HepG2 (cell line): Measurements from ENCODE around the gene SUOX. TPM values are rescaled to one million over a fixed set of nuclear protein-coding genes. Genes with fewer than 3 reads are reported as not detected.
A peak's percentile ranks its signal among the peaks of the same experiment; 100 is the strongest.

Source experiments
- ADNP ChIP-seq: sonication (generic); formaldehyde crosslinking; IDR thresholded peaks from 2 replicates; pipeline ENCODE4 v1.4.0; 2020; ENCODE audit warnings: missing genetic modification reagents
- ERF ChIP-seq: IDR thresholded peaks from 2 replicates; pipeline ENCODE4 v1.6.1; 2018; ENCODE audit warnings: missing biosample characterization, missing genetic modification reagents
- GABPA ChIP-seq, 2 experiments: IDR thresholded peaks; 2 replicates each; pipeline ENCODE4 v1.6.1; 2011 to 2016; ENCODE audit warnings: low read depth in 2 of 2, low read length in 1 of 2, missing biosample characterization in 1 of 2, missing genetic modification characterization in 1 of 2
- GLI4 ChIP-seq: sonication (generic); formaldehyde crosslinking; IDR thresholded peaks from 2 replicates; pipeline ENCODE4 v1.5.1; 2020; ENCODE audit warnings: missing genetic modification reagents, mild to moderate bottlenecking, moderate library complexity, borderline replicate concordance
- GRHL1 ChIP-seq: sonication (generic); formaldehyde crosslinking; conservative IDR thresholded peaks from 2 replicates; pipeline ENCODE4 v1.8.0; 2022; ENCODE audit warnings: missing genetic modification reagents
- HHEX ChIP-seq: IDR thresholded peaks from 2 replicates; pipeline ENCODE4 v1.6.1; 2016; ENCODE audit warnings: control low read depth
- HOXD1 ChIP-seq: sonication (generic); formaldehyde crosslinking; IDR thresholded peaks from 2 replicates; pipeline ENCODE4 v1.5.0; 2020; ENCODE audit warnings: missing genetic modification reagents
- MED8 ChIP-seq: sonication (generic); formaldehyde crosslinking; IDR thresholded peaks from 2 replicates; pipeline ENCODE4 v1.8.1; 2023; ENCODE audit warnings: mild to moderate bottlenecking, missing genetic modification reagents; ENCODE audit not compliant: insufficient replicate concordance
- RBM22 ChIP-seq: fragments of 200-400 bp; formaldehyde crosslinking; optimal IDR thresholded peaks from 2 replicates; pipeline ENCODE3; 2017; ENCODE audit warnings: mild to moderate bottlenecking, low read length, moderate library complexity
- RFX5 ChIP-seq: IDR thresholded peaks from 2 replicates; pipeline ENCODE4 v1.6.1; 2011; ENCODE audit warnings: low read depth, low read length, improper control_type of control experiment
- SMYD3 ChIP-seq: sonication (generic); formaldehyde crosslinking; IDR thresholded peaks from 2 replicates; pipeline ENCODE4 v1.8.1; 2023; ENCODE audit warnings: mild to moderate bottlenecking, missing genetic modification reagents
- XRCC5 ChIP-seq: fragments of 200-400 bp; formaldehyde crosslinking; optimal IDR thresholded peaks from 2 replicates; pipeline ENCODE3; 2017; ENCODE audit warnings: mild to moderate bottlenecking, low read length
- ZKSCAN1 ChIP-seq: fragments of 150-350 bp; IDR thresholded peaks from 2 replicates; pipeline ENCODE4 v1.6.1; 2014; ENCODE audit warnings: low read length
- ZNF17 ChIP-seq: sonication (generic); formaldehyde crosslinking; IDR thresholded peaks from 2 replicates; pipeline ENCODE4 v1.5.0; 2020; ENCODE audit warnings: mild to moderate bottlenecking, missing genetic modification reagents
- ZNF333 ChIP-seq: sonication (generic); formaldehyde crosslinking; IDR thresholded peaks from 2 replicates; pipeline ENCODE4 v1.4.0; 2020; ENCODE audit warnings: mild to moderate bottlenecking, missing genetic modification reagents, borderline replicate concordance
- ZNF34 ChIP-seq: sonication (generic); formaldehyde crosslinking; IDR thresholded peaks from 2 replicates; pipeline ENCODE4 v1.4.0; 2020; ENCODE audit warnings: mild to moderate bottlenecking, missing genetic modification reagents, borderline replicate concordance
- ZNF350 ChIP-seq: sonication (generic); formaldehyde crosslinking; IDR thresholded peaks from 2 replicates; pipeline ENCODE4 v1.4.0; 2020; ENCODE audit warnings: mild to moderate bottlenecking, low read depth, missing genetic modification reagents, borderline replicate concordance
- ZNF598 ChIP-seq: sonication (generic); formaldehyde crosslinking; IDR thresholded peaks from 2 replicates; pipeline ENCODE4 v1.5.1; 2020; ENCODE audit warnings: mild to moderate bottlenecking, missing genetic modification reagents, borderline replicate concordance
- polyA plus RNA-seq, 8 experiments: library from polyadenylated mRNA; depleted of rRNA in 3 of 8; stranded (reverse) in 7 of 8; unstranded in 1 of 8; fragments of >200 nt; fragmentation: Illumina TruSeq in 4 of 8; extraction: Trizol in 4 of 8; gene quantifications; 2 replicates each; pipeline versions ENCODE4 v1.2.1 to v1.2.3, GENCODE V29; 2011 to 2016; ENCODE audit warnings: low read depth in 4 of 8, missing spikeins in 1 of 8, mixed read lengths in 1 of 8; ENCODE audit not compliant: insufficient read depth in 1 of 8
- total RNA-seq, 5 experiments: library from RNA; depleted of rRNA; stranded (reverse); fragments of >200 nt; fragmentation: Illumina TruSeq; extraction: Trizol; gene quantifications; 2 replicates each; pipeline ENCODE4 v1.2.3, GENCODE V29; 2016; ENCODE audit warnings: low read depth in 1 of 5
- TF ChIP-seq, protein P1 (sequence below): sonication (generic); formaldehyde crosslinking; IDR thresholded peaks from 2 replicates; pipeline ENCODE4 v1.4.0; 2020; ENCODE audit warnings: missing genetic modification reagents

SUOX gene
- total and polyA plus RNA-seq, 2 of the 13 experiments (the other 11 are each of a cell fraction or from before 2014, with no cell fraction given): 23.9 to 25.9 TPM

GRCh38 chr12:55973599-55974307, 23.3 kb upstream of the SUOX start, which contains the start of gene RAB5B (continued):
- TF ChIP-seq GLI4 (CRISPR knock-in tag) (peak; percentile 85; the same call in 1 of the 2 replicates), HOXD1 (CRISPR knock-in tag) (peak; percentile 62; the same call in 1 of the 2 replicates), GABPA (IDR thresholded peaks at IDR 0.05; ENCODE audit: low read depth, low read length) (no peak), GABPA (CRISPR knock-in tag; IDR thresholded peaks at IDR 0.05; ENCODE audit: low read depth) (peak; percentile 68), ERF (CRISPR knock-in tag) (0 out of 2 replicates have a peak, but pooled peaks have one; percentile 39), RFX5 (peak; percentile 53; the same call in 1 of the 2 replicates), ZNF350 (CRISPR knock-in tag) (peak; percentile 93), ZKSCAN1 (no peak), ZNF17 (CRISPR knock-in tag) (no peak), ZNF598 (CRISPR knock-in tag) (peak; percentile 89), RBM22 (no peak), MED8 (CRISPR knock-in tag) (peak; percentile 92), ZNF34 (CRISPR knock-in tag) (no peak), ZNF333 (CRISPR knock-in tag) (peak; percentile 76; the same call in 1 of the 2 replicates), SMYD3 (CRISPR knock-in tag) (peak; percentile 58; the same call in 1 of the 2 replicates), HHEX (CRISPR knock-in tag) (no peak), ADNP (CRISPR knock-in tag) (no peak), GRHL1 (no peak), XRCC5 (peak; percentile 94)
- TF ChIP-seq, protein P1, sequence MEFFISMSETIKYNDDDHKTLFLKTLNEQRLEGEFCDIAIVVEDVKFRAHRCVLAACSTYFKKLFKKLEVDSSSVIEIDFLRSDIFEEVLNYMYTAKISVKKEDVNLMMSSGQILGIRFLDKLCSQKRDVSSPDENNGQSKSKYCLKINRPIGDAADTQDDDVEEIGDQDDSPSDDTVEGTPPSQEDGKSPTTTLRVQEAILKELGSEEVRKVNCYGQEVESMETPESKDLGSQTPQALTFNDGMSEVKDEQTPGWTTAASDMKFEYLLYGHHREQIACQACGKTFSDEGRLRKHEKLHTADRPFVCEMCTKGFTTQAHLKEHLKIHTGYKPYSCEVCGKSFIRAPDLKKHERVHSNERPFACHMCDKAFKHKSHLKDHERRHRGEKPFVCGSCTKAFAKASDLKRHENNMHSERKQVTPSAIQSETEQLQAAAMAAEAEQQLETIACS (CRISPR knock-in tag): no peak
